HAP-1 (cell line): ENCODE data around the gene AKAP11.
"Not testable (repeated sequence)": the region's sequence is repeated elsewhere in the genome, so short reads cannot be mapped to it uniquely, and the experiment has no call there.

ENCODE experiments used
- DNase-seq, 2 experiments: peaks; one replicate each; pipeline ENCODE4 v3.0.0-alpha.2; 2016 to 2020; ENCODE audit warnings: low spot score in 2 of 2
- H3K27me3 ChIP-seq: fragments of 250-450 bp; sonication (Bioruptor Pico); 2 replicates; pipeline ENCODE4 v1.5.1; 2020; ENCODE audit warnings: low read depth, mild to moderate bottlenecking, moderate library complexity
- H3K36me3 ChIP-seq: fragments of 250-450 bp; sonication (Bioruptor Pico); replicated peaks from 2 replicates; pipeline ENCODE4 v1.5.1; 2020; ENCODE audit warnings: mild to moderate bottlenecking
- H3K4me1 ChIP-seq: fragments of 250-450 bp; sonication (Bioruptor Pico); 2 replicates; pipeline ENCODE4 v1.5.1; 2020; ENCODE audit warnings: mild to moderate bottlenecking
- H3K4me3 ChIP-seq: fragments of 250-450 bp; sonication (Bioruptor Pico); 2 replicates; pipeline ENCODE4 v1.5.1; 2020; ENCODE audit warnings: mild to moderate bottlenecking, moderate library complexity
- H3K9me3 ChIP-seq: fragments of 250-450 bp; sonication (Bioruptor Pico); 2 replicates; pipeline ENCODE4 v1.5.1; 2020; ENCODE audit warnings: mild to moderate bottlenecking, moderate library complexity
- in situ Hi-C: fragments of 300-500 bp; cut with MboI; formaldehyde crosslinking; loops from 3 replicates; pipeline ENCODE4 v1.14.3; 2020; ENCODE audit warnings: low sequenced_read_pairs, inconsistent platforms, mixed read lengths

AKAP11 gene

DNA sequence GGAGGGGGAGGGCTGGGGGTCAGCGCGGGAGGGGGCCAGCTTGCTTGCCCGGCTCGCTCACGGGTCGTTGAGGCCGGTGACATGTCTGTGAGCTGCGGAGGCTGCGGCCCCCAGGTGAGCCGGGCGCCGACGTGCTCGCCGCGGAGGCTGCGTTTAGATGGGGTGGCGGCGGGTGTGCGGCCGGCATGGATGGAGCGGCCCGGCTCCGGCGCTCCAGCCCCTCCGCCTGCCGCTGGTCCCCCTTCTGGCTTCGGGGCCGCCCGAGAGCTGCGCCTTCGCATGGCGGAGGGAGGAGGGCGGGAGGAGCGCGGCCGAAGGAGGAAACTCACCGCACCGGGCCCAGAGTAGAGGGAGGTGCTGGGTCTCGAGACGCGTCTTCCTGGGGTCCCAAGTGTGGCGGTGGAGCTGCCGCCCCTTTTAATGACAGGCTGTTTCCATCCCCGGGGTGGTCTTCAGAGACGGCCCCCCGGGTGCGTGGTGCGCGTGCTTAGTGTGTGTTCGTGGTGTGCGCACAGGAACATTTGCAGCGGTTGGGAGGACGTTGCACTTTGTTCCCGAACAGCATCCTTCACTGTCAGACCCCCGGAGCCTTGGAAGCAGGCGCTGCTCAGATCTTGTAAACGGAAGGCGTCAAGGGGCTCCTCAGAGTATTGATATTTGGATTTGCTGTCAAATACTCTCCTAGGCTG is at the start of gene AKAP11:
TSS of gene AKAP11 (plus strand) at position 38 of the 689 bp plus-strand sequence. CDS start 14,197 bp downstream, outside the sequence.
- H3K27me3 ChIP-seq: no peaks in the 10 kb centered on the region
- H3K4me3 ChIP-seq: peak within 1 kb of the TSS; percentile 54
- peaks cover 5% of the 10 kb centered on the region for H3K9me3 ChIP-seq
- peaks cover 19% of the 10 kb centered on the region for H3K4me1 ChIP-seq
- in situ Hi-C loops: no loop called here
- DNase-seq: peak; percentile 29 to 70
- no peaks in the 10 kb centered on the region for H3K36me3 ChIP-seq

- peaks cover 3% of the 10 kb centered on the region; the same call in 1 of the 2 replicates for H3K36me3 ChIP-seq
- H3K4me1 ChIP-seq: peaks cover 34% of the 10 kb centered on the region
- no peak for DNase-seq
- H3K4me3 ChIP-seq: no peak overlapping the region
- no peaks in the 10 kb centered on the region for H3K9me3 ChIP-seq
- in situ Hi-C loops: no loop called here
- H3K27me3 ChIP-seq: no peaks in the 10 kb centered on the region
Observed at GRCh38 chr13:42223681-42224080, 48.3 kb upstream of the AKAP11 start.

DNA sequence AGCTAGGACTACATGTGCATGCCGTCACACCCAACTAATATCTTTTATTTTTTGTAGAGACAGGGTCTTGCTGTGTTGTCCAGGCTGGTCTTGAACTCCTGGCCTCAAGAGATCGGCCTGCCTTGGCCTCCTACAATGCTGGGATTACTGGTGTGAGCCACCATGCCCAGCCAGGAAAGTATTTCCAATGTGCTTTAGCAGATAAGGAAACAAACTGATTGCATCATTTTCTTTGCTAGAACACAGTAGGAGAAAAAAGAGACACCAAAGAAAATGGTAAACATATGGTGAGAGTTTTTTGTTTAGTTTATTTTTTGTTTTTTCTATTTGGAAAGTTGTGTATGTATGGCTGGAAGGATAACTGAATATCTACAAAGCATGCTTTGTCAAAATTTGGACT is 46.9 kb upstream of the AKAP11 start:
- H3K4me1 ChIP-seq: peaks cover 43% of the 10 kb centered on the region
- in situ Hi-C loops: no loop called here
- DNase-seq: no peak
- 0 out of 2 replicates have a peak, but pooled peaks cover 3% of the 10 kb centered on the region for H3K36me3 ChIP-seq
- no peak overlapping the region for H3K4me3 ChIP-seq
- no peaks in the 10 kb centered on the region for H3K9me3 ChIP-seq
- no peaks in the 10 kb centered on the region for H3K27me3 ChIP-seq

DNA sequence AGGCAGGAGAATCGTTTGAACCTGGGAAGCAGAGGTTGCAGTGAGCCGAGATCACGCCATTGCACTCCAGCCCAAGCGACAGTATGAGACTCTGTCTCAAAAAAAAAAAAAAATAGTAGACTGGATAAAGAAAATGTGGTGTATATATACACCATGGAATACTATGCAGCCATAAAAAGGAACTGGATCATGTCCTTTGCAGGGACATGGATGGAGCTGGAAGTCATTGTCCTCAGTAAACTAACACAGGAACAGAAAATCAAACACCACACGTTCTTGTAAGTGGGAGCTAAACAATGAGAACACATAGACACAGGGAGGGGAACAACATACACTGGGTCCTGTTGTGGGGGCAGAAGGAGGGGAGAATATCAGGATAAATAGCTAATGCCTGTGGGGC is 45.2 kb upstream of the AKAP11 start:
- H3K4me1 ChIP-seq: peaks cover 32% of the 10 kb centered on the region
- H3K36me3 ChIP-seq, in situ Hi-C loops, H3K27me3 ChIP-seq, H3K4me3 ChIP-seq, DNase-seq, H3K9me3 ChIP-seq: not testable (repeated sequence)

GRCh38 chr13:42228527-42228926 is 43.4 kb upstream of the AKAP11 start:
- DNase-seq: no peak
- Histone ChIP-seq H3K36me3 (0 out of 2 replicates have a peak, but pooled peaks cover 3% of the 10 kb centered on the region), H3K9me3 (no peaks in the 10 kb centered on the region), H3K4me3 (no peak overlapping the region), H3K27me3 (no peaks in the 10 kb centered on the region), H3K4me1 (peaks cover 15% of the 10 kb centered on the region)
- in situ Hi-C loops: no loop called here

DNA sequence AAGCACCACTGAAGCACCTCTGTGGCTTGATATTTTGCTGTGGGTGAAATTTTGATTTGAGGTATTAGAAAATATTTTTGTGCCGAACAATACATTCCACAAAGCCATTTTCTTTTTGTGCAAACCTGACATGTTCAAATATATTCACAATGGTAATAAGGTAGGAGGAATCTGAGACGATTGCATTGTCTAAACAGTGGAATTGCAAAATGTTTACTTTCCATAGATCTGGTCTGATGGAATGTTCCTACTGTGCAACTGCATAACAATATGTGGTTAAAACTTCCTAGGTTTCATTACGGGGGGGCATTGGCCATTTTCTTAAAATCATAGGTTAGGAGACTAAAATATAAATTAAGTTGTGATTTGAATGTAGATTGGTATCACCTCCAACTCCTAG is 42.7 kb upstream of the AKAP11 start:
- DNase-seq: peak in 1 of 2 experiments; percentile 15

GRCh38 chr13:42232671-42233070 is 39.3 kb upstream of the AKAP11 start:
- Histone ChIP-seq H3K36me3 (no peaks in the 10 kb centered on the region), H3K27me3 (no peaks in the 10 kb centered on the region), H3K4me3 (no peak overlapping the region), H3K9me3 (no peaks in the 10 kb centered on the region), H3K4me1 (peaks cover 15% of the 10 kb centered on the region)
- no peak for DNase-seq
- in situ Hi-C loops: no loop called here

More for the DNA sequence above, 42.7 kb upstream of the AKAP11 start:
- in situ Hi-C loops: no loop called here
- Histone ChIP-seq H3K4me1 (peaks cover 15% of the 10 kb centered on the region), H3K9me3 (no peaks in the 10 kb centered on the region), H3K27me3 (no peaks in the 10 kb centered on the region), H3K36me3 (0 out of 2 replicates have a peak, but pooled peaks cover 3% of the 10 kb centered on the region), H3K4me3 (no peak overlapping the region)

GRCh38 chr13:42233726-42234125 is 38.2 kb upstream of the AKAP11 start:
- H3K36me3 ChIP-seq: no peaks in the 10 kb centered on the region
- no peak overlapping the region for H3K4me3 ChIP-seq
- in situ Hi-C loops: no loop called here
- DNase-seq: no peak
- H3K27me3 ChIP-seq: no peaks in the 10 kb centered on the region
- peaks cover 9% of the 10 kb centered on the region for H3K4me1 ChIP-seq
- H3K9me3 ChIP-seq: no peaks in the 10 kb centered on the region

- H3K4me3 ChIP-seq: no peak overlapping the region
- in situ Hi-C loops: no loop called here
- no peaks in the 10 kb centered on the region for H3K36me3 ChIP-seq
- peaks cover 9% of the 10 kb centered on the region for H3K4me1 ChIP-seq
- DNase-seq: peak in 1 of 2 experiments; percentile 20
- H3K9me3 ChIP-seq: no peaks in the 10 kb centered on the region
- H3K27me3 ChIP-seq: no peaks in the 10 kb centered on the region
Observed at GRCh38 chr13:42239161-42239560, 32.8 kb upstream of the AKAP11 start.

GRCh38 chr13:42239644-42240043 is 32.3 kb upstream of the AKAP11 start:
- no peak overlapping the region for H3K4me3 ChIP-seq
- no peak for DNase-seq
- H3K36me3 ChIP-seq: no peaks in the 10 kb centered on the region
- no peaks in the 10 kb centered on the region for H3K27me3 ChIP-seq
- no peaks in the 10 kb centered on the region for H3K9me3 ChIP-seq
- H3K4me1 ChIP-seq: peaks cover 9% of the 10 kb centered on the region
- in situ Hi-C loops: no loop called here

DNA sequence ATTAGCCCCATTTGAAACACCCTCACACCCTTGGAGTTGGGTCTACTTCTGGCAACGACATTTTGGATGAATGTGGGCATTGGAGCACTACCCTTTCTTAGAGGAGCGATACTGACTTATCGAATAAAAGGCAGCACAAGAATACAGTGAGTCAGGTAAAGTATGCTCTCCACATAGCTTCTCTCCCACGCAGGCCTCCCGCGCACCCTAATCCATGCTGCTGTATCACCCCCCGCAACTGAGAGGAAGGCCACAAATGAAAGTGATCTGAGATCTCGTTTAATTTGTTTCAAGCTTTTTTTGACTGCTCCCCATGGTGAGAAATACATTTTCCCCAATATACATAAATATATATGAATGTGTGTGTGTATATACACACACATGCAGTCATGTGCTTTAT is 25.4 kb upstream of the AKAP11 start:
- Histone ChIP-seq H3K9me3 (no peaks in the 10 kb centered on the region), H3K27me3 (no peaks in the 10 kb centered on the region), H3K36me3 (no peaks in the 10 kb centered on the region), H3K4me3 (no peak overlapping the region), H3K4me1 (no peaks in the 10 kb centered on the region)
- no peak for DNase-seq
- in situ Hi-C loops: no loop called here

DNA sequence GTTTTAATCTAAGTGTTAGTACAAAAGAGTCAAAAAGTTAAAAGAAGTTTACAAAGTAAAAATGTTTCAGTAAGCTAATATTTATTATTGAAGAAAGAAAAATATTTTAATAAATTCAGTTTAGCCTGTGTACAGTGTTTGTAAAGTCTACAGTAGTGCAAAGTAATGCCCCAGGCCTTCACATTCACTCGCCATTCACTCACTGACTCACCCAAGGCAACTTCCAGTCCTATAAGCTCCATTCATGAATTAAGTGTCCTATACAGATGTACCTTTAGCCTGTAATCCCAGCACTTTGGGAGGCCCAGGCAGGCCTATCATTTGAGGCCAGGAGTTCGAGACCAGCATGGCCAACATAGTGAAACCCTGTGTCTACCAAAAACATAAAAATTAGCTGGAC is 24.1 kb upstream of the AKAP11 start:
- H3K27me3 ChIP-seq: no peaks in the 10 kb centered on the region
- no peak overlapping the region for H3K4me3 ChIP-seq
- no peak for DNase-seq
- in situ Hi-C loops: no loop called here
- no peaks in the 10 kb centered on the region for H3K4me1 ChIP-seq
- H3K9me3 ChIP-seq: no peaks in the 10 kb centered on the region
- no peaks in the 10 kb centered on the region for H3K36me3 ChIP-seq

GRCh38 chr13:42255886-42256285 is 16.1 kb upstream of the AKAP11 start:
- H3K27me3 ChIP-seq: no peaks in the 10 kb centered on the region
- DNase-seq: no peak
- no peaks in the 10 kb centered on the region for H3K36me3 ChIP-seq
- H3K4me1 ChIP-seq: no peaks in the 10 kb centered on the region
- in situ Hi-C loops: no loop called here
- H3K4me3 ChIP-seq: no peak overlapping the region
- no peaks in the 10 kb centered on the region for H3K9me3 ChIP-seq

GRCh38 chr13:42258747-42259146 is 13.2 kb upstream of the AKAP11 start:
- Histone ChIP-seq H3K27me3 (no peaks in the 10 kb centered on the region), H3K4me1 (no peaks in the 10 kb centered on the region), H3K9me3 (no peaks in the 10 kb centered on the region), H3K36me3 (no peaks in the 10 kb centered on the region), H3K4me3 (no peak overlapping the region)
- no peak for DNase-seq
- in situ Hi-C loops: no loop called here

- in situ Hi-C loops: no loop called here
- no peak overlapping the region for H3K4me3 ChIP-seq
- H3K9me3 ChIP-seq: no peaks in the 10 kb centered on the region
- no peak for DNase-seq
- H3K4me1 ChIP-seq: no peaks in the 10 kb centered on the region
- no peaks in the 10 kb centered on the region for H3K36me3 ChIP-seq
- no peaks in the 10 kb centered on the region for H3K27me3 ChIP-seq
Observed at GRCh38 chr13:42259515-42259914, 12.4 kb upstream of the AKAP11 start.
